HG02970 (cell line): ENCODE data around the gene FHL1.
"Not testable (repeated sequence)": the region's sequence is repeated elsewhere in the genome, so short reads cannot be mapped to it uniquely, and the experiment has no call there.

Experiments
- ATAC-seq: cut with Tn5 transposase; IDR thresholded peaks from one replicate; pipeline ENCODE4 v1.9.1; 2021; ENCODE audit warnings: mild to moderate bottlenecking, moderate library complexity, moderate number of reproducible peaks; ENCODE audit not compliant: unreplicated experiment, low FRiP score

Gene FHL1

DNA sequence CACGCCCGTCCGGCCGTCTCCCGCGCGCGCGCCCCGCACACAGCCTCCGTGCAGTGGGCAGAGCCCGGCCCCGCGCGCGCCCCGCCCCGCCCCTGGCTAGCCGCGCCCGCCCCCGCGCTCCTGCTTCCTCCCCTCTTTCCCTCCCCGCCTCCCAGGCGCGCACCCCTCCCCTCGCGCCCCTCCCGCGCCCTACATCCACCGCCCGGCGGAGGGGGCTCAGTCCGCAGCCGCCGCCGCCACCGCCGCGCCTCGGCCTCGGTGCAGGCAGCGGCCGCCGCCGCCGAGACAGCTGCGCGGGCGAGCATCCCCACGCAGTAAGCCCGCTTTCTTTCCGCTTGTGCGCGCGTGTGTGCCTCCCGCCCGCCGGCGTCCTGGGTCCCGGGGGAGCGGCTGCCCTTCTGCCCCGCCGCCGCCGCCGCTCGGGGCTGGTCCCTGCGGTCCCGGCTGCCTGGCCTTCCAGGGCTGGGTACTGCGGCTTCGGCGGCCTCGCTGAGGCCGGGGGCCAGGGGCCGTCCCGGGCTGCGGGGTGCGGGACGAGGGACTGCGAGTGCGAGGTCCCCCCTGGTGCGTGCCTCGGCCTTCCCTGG is at the start of gene FHL1:
TSS of gene FHL1 (plus strand) at position 219 of the 587 bp plus-strand sequence.
- ATAC-seq, result no peak

DNA sequence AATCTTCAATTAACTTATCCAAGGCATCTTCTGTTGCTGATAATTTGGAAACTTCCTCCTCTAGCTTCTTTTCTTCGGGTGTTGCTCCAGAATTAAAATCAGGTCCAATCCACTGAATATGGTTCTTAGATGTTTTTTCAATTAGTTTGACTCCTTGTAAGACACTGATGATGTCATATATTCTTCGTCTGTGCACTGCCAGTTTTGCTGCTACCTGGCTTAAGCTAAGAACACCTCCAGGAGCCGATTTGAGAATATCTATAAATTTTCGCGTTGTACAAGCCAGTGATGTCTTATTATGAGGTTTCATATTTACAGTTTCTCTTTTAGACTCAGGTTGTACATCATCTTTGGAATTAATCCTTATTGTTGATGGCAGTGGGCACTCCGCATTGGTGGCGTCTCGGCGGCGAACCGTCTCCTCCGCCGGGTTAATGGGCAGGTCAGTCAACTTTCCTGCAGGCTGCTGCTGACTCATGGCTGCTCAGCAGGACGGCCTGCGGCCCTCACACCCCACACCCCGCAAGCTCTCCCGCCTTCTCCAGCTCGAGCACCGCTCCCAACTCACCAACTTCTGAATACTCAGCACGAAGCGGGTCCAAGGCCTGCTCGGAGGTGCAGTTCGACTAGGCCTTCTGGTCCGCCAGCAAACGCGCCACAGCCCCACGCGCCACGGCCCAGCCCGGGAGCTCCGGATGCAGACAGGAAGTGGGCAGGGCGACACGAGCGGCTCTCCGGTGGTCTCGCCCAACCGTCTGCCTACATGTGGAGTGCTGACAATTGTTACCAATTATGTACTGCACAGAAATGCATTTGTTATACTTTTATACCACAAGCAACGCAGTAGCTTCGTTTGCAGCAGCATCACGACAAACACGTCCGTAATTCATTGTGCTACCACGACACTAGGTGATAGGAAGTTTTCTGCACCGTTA is 49.2 kb upstream of the FHL1 start:
- no peak for ATAC-seq

DNA sequence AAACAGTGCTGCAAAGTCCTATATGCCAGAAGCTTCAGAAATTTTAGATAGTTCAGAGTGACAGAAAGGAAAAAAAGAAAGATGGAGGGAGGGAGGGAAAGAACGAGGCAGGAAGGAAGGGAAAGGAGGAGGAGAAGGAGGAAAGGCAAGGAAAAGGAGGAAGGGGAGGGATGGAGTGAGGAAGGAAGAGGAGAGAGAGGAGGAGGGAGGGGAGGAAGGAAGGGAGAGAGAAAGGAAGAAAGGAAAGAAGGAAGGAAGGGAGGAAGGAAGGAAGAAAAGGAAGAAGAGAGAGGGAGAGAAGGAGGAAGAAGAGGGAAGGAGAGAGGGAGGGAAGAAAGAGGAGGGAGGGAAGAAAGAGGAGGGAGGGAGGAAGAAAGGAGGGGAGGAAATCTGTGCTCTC is 42.4 kb upstream of the FHL1 start:
- no peak for ATAC-seq

DNA sequence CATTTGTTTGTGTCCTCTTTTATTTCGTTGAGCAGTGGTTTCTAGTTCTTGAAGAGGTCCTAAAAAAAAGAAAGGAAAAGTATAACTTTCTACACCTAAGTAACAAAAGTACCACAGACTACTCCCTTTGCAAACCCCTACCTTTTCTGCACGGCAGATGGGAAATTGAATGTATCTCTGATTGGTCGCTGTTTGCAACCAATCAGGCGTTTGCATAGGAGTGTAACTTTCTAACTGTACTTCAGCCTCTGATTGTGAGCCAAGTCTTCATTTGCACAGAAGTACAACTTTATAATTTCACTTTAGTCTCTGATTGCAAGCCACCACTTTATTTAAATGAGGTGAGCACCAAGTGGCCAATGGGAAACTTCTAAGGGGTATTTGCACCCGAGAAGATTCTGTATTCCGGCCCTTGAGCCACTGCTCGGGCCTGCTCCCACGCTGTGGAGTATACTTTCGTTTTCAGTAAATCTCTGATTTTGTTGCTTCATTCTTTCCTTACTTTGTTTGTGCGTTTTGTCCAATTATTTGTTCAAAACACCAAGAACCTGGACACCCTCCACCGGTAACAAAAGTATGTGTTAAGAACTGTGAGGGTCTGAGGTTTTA is 40.3 kb upstream of the FHL1 start:
- no peak for ATAC-seq

DNA sequence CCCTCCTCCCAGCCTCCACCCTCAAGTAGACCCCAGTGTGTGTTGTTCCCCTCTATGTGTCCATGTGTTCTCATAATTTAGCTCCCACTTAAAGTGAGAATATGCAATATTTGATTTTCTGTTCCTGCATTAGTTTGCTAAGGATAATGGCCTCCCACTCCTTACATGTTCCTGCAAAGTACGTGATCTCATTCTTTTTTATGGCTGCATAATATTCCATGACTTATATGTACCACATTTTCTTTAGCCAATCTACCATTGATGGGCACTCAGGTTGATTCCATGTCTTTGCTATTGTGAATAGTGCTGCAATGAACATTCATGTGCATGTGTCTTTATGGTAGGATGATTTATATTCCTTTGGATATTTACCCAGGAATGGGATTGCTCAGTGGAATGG is 38.4 kb upstream of the FHL1 start:
- ATAC-seq, result not testable (repeated sequence)

DNA sequence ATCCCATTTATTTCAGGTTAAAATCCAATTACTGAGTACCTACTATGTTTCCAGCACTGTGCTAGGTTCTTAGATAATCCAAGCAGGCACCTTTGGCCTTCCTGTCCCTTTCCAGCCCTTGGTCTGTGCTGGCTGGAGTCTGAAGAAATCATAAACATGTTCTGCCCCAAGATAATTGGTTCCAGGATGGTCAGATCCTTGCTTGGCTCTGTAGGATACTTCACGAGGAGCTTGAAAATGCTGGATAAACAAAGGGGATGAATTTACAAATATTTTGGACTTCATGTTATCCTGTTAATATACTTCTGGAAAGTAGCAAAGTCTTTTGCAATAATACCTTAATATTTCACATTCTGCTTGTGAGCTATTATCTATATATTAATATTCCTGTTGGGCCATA is 35.0 kb upstream of the FHL1 start:
- ATAC-seq, result no peak

DNA sequence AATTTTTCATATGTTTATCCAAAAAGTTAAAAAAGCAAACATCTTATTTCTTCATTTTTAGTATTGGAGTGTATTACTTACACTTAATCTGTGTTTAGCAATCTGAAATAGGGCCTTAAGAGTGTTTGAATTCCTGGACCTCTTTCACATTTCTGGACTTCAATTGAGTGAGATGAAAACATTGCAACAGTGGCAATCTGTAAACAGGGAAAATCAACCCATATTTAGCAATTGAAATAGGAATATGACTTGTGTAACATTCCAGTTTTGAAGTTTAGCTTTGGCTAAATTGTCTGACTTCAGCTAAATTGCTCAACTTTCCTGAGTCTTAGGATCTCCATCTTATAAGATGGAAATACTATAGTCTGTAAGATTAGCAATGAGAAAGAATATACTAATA is 34.6 kb upstream of the FHL1 start:
- ATAC-seq, result no peak

DNA sequence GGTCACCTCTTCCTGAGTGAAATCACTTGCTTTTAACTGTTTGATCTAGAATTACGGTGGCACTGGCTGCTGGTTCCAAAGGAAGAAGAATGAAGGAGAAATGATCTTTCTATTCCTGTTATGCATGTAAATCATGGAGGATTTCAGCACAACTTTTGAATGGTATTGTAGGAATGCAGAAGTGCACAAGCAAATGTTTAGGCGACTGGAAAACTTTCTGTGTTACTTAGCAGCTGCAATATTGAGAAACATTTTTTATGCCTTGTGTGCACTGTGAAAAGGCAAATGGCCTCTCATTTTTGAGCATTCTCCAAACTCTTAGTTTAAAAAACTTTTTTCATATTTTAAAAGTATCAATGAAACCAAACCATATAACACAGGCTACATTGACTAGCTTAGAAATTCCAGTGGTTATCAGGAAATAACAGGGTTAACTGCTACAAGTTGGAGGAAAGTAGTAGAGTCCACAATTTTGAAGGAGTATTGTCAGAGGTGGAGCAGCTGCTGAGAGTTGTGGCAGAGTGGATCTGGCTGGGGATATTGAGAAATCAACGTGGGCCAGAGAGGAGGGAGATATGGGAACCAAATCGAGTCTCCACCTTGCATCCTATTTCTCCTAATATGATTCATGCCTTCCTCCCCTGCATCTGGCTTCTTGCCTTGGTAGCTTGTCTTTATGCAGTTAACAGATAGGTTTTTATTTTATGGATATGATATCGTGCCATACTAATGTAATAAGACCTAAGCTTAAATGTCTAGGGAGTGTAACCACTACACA is 32.0 kb upstream of the FHL1 start:
- ATAC-seq, result no peak

DNA sequence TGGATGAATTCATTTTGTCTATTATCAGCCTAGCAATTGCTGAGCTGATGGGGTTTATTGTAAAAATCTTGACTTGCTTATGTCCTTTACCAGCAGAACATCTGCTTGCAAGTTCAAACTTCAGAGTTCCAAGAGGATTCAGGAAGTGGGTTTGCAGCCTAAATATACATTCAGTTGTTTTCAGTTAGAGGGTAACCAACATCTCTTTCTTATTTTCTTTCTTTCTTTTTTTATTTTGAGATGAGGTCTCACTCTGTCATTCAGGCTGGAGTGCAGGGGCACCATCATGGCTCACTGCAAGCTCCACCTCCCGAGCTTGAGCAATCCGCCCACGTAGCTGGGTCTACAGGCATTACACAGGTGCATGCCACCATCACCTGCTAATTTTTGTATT is 31.4 kb upstream of the FHL1 start:
- no peak for ATAC-seq

DNA sequence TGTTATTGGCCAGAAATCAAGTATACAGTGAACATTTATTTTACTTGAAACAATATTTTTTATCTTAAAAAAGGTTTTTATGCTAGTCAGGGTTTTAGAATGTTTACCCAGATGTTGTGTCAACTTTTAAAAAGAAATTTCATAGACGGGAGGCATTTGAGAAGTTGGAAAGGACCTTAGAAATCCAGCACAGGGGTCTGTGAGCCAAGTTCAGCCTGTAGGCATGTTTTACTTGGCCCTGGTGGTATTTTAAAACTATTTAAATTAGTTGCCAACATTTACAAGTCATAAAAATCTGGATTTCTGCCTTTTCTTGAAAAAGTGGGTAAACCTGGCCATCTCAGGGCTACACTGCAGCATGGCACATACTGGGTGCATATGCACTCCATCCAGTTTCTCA is 25.5 kb upstream of the FHL1 start:
- ATAC-seq, result no peak

DNA sequence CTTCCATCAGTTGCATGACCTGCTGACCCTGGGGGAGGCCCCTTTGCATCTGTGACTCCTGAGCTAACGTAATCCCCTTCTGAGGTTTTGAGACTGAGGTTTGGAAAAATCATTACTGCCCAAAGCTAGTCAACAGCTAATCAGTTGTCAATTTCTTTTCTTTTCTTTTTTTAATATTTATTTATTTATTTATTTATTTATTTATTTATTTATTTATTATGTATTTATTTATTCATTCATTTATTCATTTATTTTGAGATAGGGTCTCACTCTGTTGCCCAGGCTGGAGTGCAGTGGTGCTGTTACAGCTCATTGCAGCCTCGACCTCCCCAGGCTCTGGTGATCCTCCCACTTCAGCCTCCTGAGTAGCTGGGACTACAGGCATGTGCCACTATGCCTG is 25.1 kb upstream of the FHL1 start:
- ATAC-seq, result no peak

DNA sequence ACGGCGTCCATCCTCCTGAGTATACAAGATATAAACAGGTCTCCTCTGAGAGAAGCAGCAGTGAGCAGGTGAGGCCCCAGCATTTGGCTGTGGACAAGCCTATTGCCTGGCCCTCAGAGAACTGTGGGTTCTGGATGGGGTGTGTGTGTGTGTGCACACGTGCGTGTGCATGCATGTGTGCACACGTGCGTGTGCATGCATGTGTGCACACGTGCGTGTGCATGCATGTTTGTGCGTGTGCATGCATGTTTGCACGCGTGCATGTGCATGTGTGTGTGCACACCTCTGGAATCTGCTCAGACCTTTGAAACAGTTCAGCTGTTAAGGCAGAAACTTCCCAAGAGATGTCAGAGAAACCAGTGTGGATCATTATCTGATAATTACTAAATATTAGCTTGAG is 22.2 kb upstream of the FHL1 start:
- ATAC-seq, result no peak

DNA sequence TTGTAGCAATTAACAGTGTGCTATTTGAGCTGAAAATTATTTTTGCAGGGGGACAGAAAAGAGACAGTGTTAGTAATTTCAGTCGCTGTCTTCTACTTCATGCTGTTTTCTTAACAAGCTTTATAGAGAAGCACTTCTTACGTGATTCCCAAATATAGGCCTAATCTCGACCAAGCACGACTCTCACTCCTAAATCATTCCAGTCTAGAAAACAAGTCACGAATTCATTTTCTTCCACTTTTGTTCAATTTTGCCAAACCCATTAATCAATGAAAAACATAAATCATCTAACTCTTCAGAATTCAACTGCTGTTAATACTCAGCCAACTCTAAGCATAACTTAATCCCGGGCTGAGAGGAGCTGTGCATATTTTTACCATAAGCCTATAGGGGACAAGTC is 21.0 kb upstream of the FHL1 start:
- ATAC-seq, result no peak

DNA sequence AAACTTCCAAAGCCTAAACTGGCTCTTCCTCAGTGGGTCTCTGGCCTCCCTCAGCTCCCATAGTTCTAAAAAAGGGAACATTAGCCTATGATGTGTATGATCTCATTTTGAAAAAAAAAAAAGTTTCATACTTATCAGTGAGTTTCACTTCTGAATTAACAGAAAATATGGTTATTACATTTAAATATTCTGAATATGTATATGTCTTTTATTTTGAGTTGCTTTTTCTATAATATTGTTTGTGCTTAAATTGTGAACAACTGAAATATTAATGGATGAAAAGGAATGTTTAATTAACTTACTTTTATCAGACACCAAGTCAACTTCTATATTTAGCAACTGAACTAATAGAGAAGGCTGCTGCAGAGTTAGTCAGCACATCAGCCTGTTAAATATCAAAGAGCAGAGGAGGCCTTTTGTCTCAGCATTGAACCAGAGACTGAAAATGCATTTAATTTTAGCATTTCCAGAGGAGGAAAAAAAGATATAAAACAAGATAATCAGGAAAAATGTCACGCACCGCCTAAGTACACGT is 20.4 kb upstream of the FHL1 start:
- no peak for ATAC-seq

DNA sequence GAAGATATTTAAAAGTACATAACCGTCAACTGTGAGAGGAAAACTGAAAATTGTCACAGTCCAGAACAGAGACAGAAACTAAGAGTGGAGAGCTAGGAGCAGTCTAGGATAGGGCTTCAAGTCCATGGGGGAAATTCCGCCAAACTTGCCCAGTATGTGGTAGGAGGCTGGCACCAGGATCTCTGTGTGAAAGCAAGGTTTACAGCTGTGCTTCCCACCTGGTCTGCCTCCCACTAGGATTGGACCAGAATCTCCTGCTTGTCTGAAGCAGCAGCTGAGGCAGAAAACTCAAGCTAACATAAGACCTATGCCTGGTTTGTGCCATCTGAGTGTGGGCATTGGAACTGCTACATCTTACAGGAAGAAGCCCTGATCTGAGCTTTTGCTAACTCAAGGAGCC is 18.6 kb upstream of the FHL1 start:
- ATAC-seq, result no peak

DNA sequence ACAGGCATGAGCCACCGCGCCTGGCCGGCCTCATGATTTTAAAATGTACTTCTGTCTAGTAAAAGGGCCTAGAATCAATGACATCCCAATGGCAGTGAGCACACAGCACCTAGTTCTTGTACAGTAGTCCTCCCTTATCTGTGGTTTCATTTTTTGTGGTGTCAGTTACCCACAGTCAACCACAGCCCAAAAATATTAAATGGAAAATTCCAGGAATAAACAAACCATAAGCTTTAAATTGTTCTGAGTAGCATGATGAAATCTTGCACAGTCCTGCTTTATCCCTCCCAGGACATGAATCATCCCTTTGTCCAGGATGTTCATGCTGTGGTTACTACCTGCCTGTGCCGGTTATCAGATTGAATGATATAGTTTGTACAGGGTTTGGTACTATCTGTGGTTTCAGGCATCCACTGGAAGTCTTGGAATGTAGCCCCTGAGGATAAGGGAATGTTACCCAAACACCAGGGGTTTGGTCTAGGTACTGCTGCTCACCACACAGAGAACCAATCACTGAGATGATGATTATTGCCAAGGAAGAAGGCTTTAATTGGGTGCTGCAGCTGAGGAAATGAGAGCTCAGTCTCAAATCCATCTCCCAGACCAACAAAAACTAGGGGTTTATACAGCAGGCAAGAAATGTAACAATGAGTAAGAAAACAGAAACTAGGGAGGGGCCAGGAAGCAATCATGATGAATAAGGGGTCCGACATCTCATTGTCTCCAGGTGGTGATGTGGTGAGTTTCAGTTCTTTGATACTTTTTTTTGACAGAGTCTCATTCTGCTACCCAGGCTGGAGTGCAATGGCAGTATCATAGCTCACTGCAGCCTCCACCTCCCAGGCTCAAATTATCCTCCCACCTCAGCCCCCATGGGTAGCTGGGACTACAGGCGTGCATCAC is 16.2 kb upstream of the FHL1 start:
- ATAC-seq, result no peak

DNA sequence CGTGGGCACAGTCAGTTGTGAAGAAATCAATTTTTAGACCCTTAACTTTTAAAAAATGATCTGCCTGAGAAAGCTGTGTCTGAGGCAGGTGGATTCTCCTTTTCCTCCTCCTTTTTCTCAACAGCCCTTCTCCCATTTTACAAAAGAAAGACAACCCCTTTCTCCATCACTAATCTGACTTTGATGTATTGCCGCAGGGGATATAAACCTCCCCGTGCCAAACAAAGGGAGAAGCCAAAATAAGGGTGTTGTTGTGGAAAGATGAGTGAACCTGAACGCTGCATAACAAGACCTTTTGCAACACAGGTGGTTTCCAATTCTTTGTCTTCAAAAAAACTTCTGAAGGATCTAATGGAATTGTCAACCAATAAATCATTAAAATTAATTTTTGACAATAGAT is 8.4 kb upstream of the FHL1 start:
- no peak for ATAC-seq

DNA sequence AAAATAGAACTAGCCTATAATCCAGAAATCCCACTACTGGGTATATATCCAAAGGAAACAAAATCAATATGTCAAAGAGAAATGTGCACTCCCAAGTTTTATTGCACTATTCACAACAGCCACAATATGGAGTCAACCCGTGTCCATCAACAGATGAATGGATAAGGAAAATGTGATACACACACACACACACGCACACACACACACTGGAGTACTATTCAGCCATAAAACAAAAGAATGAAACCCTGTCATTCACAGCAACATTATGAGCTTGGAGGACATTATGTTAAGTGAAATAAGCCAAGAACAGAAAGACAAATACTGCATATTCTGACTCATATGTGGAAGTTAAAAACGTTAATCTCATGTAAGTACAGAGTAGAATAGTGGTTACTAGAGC is 5.8 kb upstream of the FHL1 start:
- no peak for ATAC-seq

DNA sequence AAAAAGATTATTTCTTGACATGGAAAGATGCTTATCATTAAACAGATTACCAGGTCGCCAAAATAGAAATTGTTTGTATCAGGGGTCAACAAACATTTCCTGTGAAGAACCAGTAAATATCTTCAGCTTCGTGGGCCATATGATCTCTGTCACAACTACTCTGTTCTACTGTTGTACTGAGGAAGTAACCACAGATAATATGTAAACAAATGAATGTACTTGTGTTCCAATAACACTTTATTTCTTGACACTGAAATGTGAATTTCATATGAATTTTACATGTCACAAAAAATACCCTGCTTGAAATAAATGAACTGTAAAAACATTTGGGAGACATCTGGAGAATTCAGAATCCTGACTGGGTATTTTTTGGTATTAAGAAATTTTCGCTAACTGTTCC is 4.7 kb upstream of the FHL1 start:
- ATAC-seq, result no peak

DNA sequence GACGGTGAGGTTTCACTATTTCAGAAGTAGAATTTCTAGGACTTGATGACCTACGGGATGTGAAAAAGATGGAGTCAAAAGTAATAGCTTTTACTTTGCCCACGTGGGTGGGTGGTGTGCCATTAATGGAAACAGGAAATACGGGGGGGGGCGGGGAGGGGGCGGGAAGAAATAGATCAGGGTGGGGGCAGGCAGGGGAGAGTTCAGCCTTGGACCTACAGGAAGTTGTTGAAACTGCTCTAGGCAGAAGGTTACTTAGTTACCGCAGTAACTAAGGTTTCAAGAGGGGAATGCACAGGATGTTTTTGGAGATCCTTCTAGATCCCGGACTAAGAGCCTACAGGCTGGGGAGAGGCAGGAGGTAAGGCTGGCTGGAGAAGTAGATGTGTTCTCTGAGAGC is 3.6 kb upstream of the FHL1 start:
- ATAC-seq, result no peak
